Renal pelvis (tissue), 4 donors: ENCODE measurements around the gene PDE8A. TPM values are rescaled to one million over a fixed set of nuclear protein-coding genes. Genes with fewer than 3 reads are reported as not detected.

Experiments
- DNase-seq: peaks from one replicate; pipeline ENCODE4 v3.0.0-alpha.2; 2013
- polyA plus RNA-seq, 3 donors: library from polyadenylated mRNA; unstranded; fragments of 120-200 nt; gene quantifications; one replicate each; pipeline ENCODE4 v1.2.1, GENCODE V29; 2013; ENCODE audit not compliant: insufficient read length in 3 of 3

The PDE8A gene
- polyA plus RNA-seq, 3 donors = 33.8 to 74.1 (median 63.4) TPM

GRCh38 chr15:85030301-85030929 lies 48.8 kb downstream of the PDE8A start:
- no peak for DNase-seq

DNA sequence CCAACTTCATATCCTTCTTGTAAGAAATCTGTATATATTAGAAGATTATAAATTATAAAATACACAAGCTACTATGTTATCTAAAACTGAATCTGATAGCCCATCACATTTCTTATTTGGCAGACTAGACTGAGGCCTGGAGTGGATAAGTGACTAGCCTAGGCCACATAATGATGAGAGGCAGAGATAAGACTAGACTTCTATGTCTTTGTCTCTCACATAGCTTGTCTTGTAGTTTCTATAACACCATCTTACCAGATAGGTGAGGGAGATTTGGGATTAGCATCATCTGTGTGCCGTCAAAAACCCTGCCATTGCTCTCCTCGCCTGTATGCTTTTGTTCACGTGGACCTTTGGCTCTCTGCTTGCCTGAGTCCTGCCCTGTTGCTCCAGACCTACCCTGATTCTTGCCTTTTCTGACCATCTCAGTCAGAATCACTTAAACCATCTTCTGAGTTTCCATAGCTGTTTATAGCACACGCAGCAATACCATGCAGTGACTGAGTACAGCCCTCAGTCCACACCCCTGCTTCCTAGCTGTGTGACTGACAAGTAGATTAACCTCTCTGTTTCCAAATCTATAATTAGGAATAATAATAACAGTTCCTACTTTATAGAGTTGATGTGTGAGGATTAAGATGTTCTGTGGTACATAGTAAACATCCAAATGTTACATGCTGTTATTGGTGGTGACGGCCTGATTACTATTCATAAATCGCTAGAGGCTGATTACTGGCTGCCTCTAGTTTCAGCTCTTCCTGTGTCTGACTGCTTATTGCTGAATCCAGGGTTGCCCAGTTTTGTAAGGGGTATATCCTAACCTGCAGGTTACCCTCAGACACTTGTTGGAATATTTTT lies 49.7 kb downstream of the PDE8A start:
- DNase-seq = no peak

DNA sequence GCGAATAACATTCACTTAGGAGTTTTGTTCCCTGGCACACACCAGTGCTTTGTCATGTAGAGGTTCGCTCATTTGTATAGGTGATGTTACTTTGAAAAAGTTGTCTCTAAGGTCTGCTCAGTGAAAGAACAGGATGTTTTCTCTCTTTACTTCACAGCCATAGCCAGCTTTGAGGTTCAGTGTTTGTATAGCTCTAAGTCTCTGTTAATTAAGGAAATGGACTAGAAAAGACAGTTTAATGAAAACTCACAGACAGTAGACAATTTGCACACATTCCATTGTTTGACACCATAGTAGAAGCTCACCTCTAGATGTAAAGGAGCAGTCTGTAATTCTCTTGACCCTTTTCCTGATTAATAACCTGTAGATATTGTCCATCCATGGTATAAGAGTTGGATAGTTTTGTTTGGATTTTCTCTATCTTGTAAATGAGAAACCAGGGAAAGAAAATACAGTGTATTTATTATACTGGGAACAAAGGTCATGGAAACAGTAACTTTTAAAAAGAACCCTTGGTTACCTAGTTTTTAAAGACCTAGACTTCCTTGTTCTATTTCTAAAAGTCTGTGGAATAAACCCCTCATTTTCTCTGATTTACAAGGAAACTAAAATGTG lies 50.4 kb downstream of the PDE8A start:
- DNase-seq = no peak

DNA sequence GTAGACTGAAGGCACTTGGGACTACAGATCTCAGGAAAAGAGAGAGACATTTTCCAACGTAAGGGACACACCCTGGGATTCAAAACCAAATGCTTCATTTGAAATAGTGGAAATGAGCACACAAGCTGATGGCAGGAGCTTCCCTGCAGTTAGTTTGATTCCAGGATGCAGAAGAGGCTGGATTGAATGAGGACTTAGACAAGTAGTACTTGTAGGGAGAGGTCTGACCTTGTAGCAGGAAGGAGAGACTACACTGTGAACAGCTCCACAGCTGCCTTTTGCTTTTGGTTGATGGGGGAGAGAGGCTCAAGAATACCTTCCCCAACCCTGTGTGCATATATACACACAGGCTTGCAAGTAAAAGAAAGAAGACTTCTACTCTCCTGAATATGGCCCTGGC lies 51.5 kb downstream of the PDE8A start:
- no peak for DNase-seq

DNA sequence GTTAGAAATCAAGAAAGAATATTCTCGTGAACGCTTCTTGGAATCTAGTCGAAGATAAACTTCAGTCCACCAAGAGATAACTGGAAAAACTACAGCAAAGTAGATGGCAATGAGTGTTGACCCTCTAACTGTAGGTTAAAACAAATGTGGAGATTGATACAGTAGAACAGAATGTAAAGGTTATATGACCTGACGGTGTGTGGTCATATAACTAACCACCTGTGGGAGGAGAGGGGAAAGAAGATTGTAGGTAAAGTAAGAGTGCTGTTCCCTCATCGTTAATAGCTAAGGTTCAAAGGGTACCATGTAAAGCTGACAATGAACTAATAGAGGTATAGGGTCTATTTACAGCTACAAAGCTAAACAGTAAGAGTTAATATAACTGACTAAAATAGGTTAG lies 52.6 kb downstream of the PDE8A start:
- DNase-seq = no peak

DNA sequence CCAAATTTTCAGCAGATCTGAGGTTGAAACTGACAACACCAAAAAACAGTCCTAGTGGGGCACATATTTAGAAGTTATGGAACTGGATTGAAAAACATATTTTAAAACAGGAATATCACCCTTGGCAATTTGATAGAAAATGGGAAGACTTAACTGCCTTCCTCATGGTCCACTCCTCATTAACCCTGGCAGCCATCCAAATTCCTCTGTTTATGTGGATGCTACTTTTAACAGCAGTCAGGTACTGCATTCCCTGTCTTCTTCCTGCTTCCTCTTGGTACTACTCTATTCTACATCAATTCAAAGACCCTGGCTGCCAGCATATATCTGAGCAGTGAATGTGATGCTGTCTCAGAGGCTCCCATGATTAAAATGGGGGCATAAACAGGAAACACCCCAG lies 54.3 kb downstream of the PDE8A start:
- no peak for DNase-seq

DNA sequence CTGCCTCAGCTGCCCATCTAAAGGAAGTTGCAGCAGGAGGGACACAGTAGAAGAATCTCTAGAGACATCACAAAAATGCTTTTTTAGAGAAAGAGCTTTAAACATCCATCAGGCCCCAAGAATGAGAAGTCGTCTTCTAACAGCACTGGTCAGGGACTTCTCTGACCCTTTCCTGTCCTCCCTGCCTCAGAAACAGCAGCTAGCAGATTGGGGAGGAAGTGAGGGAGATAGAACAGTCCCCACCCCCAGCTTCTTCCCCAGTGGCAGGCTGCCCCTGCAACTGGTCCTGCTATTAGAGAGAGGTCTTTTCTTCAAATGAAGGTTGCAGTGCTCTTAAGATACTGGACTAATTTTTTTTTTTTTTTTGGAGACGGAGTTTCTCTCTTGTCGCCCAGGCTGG lies 55.1 kb downstream of the PDE8A start:
- no peak for DNase-seq

DNA sequence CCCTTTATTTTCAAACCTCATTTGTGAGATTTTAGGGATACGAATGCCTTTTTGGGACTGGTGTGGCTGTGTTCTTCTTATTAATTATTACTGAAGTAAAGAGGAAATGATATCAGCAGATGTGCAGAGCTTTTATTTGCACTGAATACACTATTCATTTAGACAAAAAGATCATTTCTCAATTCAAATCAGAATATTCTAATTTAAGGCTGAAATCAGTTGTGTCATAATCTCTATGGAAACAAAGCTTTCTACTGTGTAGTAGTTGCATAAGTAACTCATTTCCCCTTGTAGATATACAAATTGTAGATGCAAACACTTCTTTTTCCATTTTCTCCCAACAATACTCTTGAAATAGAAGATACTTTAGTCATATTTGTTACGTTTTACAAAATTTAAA lies 56.0 kb downstream of the PDE8A start:
- DNase-seq = no peak

- no peak for DNase-seq
Measured at GRCh38 chr15:85041230-85041629, 59.6 kb downstream of the PDE8A start.

GRCh38 chr15:85044251-85044853 lies 62.7 kb downstream of the PDE8A start:
- DNase-seq = no peak

GRCh38 chr15:85044894-85045293 lies 63.2 kb downstream of the PDE8A start:
- DNase-seq = no peak

DNA sequence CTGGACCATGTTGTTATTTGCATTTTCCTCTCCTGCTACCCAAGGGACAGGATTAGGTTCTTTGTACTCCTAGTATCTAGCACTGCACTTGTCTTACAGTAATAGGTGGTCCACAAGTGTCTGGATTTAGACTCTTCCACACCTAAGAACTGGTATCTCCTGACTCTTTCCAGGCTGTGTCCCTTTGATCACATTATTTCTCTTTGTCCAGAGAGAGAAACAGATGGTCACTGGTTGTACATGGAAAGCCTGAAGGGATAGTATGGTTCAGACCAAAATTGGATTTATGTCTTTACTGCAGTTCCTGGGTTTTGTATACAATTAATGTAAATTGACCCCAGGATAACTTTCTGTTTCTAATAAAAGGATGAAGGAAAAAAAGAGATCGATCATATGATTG lies 64.0 kb downstream of the PDE8A start:
- no peak for DNase-seq

DNA sequence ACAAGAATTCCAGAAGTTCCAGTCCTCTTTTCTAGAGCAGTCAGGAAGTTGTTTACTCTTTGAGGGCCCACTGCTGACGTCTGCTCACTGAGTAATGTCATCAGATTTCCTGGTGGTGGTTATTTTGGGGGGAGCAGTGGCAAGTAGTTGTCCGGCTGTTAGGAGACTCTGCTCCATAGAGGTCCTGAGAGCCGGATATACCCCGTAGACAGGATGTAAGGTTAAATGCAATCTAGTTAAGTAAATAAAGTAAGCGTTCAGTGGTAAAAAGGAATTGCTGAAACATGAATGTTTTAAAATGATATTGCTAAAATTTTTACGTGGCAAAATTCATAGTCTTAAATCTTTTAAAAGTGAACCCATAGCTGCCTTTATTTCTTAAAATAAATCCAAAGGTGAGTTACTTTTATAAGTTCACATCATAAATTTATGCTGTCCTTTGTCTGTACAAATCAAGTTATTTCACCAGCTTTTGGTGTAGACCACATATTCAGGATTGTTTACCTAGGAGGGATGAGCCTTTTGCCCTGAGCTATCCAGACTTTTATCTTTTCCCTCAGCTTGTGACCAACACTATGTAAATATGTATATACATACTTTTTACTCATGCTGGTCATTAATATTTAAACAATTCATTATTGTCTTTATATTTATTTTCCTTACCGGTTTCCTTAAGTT lies 65.8 kb downstream of the PDE8A start:
- peak; percentile 48 for DNase-seq

GRCh38 chr15:85048430-85048829 lies 66.8 kb downstream of the PDE8A start:
- DNase-seq = no peak

DNA sequence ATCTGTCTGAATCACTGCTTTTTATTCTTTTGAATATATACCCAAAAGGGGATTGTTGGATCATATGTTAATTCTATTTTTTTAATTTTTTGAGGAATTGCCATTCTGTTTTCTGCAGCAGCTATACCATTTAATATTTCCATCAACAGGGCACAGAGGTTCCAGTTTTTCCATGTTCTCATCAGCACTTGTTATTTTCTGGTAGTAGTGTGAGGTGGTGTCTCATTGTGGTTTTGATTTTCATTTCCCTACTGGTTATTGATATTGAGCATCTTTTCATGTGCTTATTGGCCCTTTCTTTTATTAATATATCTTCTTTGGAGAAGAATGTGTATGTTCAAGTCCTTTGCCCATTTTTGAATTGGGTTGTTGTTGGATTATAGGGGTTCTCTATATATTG lies 68.1 kb downstream of the PDE8A start:
- no peak for DNase-seq

- DNase-seq = no peak
Measured at GRCh38 chr15:85059734-85060133, 78.1 kb downstream of the PDE8A start.

GRCh38 chr15:85062560-85062959 lies 80.9 kb downstream of the PDE8A start:
- no peak for DNase-seq

DNA sequence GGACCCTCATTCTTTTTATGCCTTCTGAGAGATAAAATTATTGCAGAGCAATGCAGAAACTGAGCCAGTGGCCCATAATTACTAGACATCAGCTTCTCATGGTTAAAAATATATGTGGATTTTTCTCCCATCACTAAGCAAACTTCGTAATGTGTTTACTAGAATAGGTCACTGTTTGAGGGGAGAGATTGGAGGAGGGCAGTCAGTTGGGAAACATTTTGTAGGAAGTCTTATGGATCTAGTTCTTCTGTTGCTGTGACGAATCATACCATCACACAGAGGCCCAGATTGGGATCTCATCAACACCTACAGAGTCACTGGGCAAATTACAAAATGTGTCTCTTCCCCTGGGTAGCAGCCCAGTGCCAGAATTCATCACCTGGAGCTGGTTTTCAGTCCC lies 81.4 kb downstream of the PDE8A start:
- no peak for DNase-seq

DNA sequence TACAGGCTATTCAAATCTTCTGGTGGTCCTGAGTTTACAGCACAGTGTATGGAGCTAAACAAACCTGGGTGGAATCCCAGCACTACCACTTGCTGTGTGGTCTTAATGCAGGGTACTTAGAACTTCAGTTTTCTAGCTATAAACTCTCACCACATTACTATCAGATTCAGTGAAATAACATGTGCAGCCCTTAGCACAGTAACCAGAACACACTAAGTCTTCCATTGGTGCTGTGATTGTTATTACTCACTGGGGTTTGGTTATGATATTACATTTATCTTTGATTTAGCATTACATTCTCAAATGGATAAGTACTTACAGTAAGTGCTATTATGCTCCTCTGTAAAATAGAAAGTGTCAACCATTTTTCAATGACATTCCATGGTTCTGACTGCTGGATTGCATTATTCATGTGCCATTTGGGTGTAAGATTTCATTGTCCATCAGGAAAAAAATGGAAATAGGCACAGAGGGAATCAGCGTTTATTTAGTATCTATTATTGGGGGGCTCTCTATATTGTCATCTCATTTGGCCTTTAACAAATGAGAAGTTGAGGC lies 81.9 kb downstream of the PDE8A start:
- DNase-seq = no peak

GRCh38 chr15:85064710-85065109 lies 83.1 kb downstream of the PDE8A start:
- no peak for DNase-seq

DNA sequence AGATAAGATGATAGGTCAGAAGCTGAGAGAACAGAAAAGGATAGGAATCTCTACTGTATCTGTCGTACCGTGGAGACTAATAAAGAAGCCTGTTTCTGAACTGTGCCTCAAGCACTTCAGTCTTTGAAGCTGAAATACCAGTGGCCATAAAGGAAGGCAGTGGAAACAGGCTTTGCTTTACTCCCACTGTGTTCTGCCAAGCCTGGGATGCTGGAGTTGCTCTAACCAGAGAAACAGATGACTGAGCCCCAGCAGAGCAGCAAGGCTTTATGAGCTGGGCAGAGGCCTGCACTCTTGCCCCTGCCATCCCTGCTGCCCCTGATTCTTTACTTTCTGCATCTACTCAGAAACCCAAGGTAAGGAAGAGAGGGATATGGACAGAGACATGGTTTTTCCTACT lies 89.4 kb downstream of the PDE8A start:
- DNase-seq = peak; percentile 41

- no peak for DNase-seq
Measured at GRCh38 chr15:85071504-85071903, 89.8 kb downstream of the PDE8A start.
